ENCODE results near the gene KRT7. TPM values are rescaled to one million over a fixed set of nuclear protein-coding genes. Genes with fewer than 3 reads are reported as not detected.

KRT7 gene
- total RNA-seq, 1 experiment from 2014 or later = 4.9 TPM

- no peak for DNase-seq (ENCODE audit: low read depth)
Measured at GRCh38 chr12:52296572-52297215, 63.7 kb downstream of the KRT7 start.

Other genes with a start within 250 kb of the KRT7 start
- gene TAMALIN, start 226.3 kb upstream of the KRT7 start, total RNA-seq (2014; rRNA removed; shearing (Covaris generic)) = 0.39 and 1.5 TPM in 2 replicates
- gene NR4A1, start 181.8 kb upstream of the KRT7 start, total RNA-seq (2014; rRNA removed; shearing (Covaris generic)) = 0.88 and 1.2 TPM in 2 replicates
- 75.0 and 105 TPM in 2 replicates for gene ATG101, start 163.3 kb upstream of the KRT7 start, total RNA-seq (2014; rRNA removed; shearing (Covaris generic))
- gene SMIM41, start 153.5 kb upstream of the KRT7 start, total RNA-seq (2014; rRNA removed; shearing (Covaris generic)) = not detected in 2 replicates
- gene KRT80, start 41.2 kb upstream of the KRT7 start, total RNA-seq (2014; rRNA removed; shearing (Covaris generic)) = 6.7 and 8.2 TPM in 2 replicates
- 1.2 TPM in 2 replicates for gene KRT86, start 41.4 kb downstream of the KRT7 start, total RNA-seq (2014; rRNA removed; shearing (Covaris generic))
- gene KRT81, start 58.3 kb downstream of the KRT7 start, total RNA-seq (2014; rRNA removed; shearing (Covaris generic)) = 235 and 270 TPM in 2 replicates
- gene KRT83, start 88.2 kb downstream of the KRT7 start, total RNA-seq (2014; rRNA removed; shearing (Covaris generic)) = 0.05 and 0.17 TPM in 2 replicates
- gene KRT85, start 134.2 kb downstream of the KRT7 start, total RNA-seq (2014; rRNA removed; shearing (Covaris generic)) = not detected in 2 replicates
- not detected in 2 replicates for gene KRT84, start 152.4 kb downstream of the KRT7 start, total RNA-seq (2014; rRNA removed; shearing (Covaris generic))
- not detected in 2 replicates for gene KRT82, start 173.1 kb downstream of the KRT7 start, total RNA-seq (2014; rRNA removed; shearing (Covaris generic))
- gene KRT75, start 201.1 kb downstream of the KRT7 start, total RNA-seq (2014; rRNA removed; shearing (Covaris generic)) = not detected in 2 replicates
- not detected in 2 replicates for gene KRT6B, start 218.9 kb downstream of the KRT7 start, total RNA-seq (2014; rRNA removed; shearing (Covaris generic))
- gene KRT6C, start 240.6 kb downstream of the KRT7 start, total RNA-seq (2014; rRNA removed; shearing (Covaris generic)) = not detected in 2 replicates